Breast epithelium (tissue), 3 donors: ENCODE results near the gene CEP120.

Experiments
- CTCF ChIP-seq, 3 donors: fragments of 450-650 bp; IDR thresholded peaks; one replicate each; pipeline ENCODE4 v1.5.1; 2016 to 2017; ENCODE audit warnings: antibody characterized with exemption in 3 of 3, mild to moderate bottlenecking in 3 of 3, moderate library complexity in 3 of 3
- POLR2A ChIP-seq: fragments of 450-650 bp; IDR thresholded peaks from one replicate; pipeline ENCODE4 v1.6.1; 2016; ENCODE audit warnings: antibody characterized with exemption, mild to moderate bottlenecking, moderate library complexity
- POLR2AphosphoS5 ChIP-seq, 3 donors: sonication (generic); formaldehyde crosslinking; IDR thresholded peaks; one replicate each; pipeline ENCODE4 v1.6.1; 2017; ENCODE audit warnings: antibody characterized with exemption in 3 of 3

- TF ChIP-seq POLR2A (no peak), CTCF (IDR thresholded peaks at IDR 0.05) (no peak), POLR2AphosphoS5 (IDR thresholded peaks at IDR 0.05) (no peak)
Observed at GRCh38 chr5:123471385-123471784, 48.2 kb upstream of the CEP120 start.
